HG03066 (cell line): Measurements from ENCODE around the gene ZNF699.
"Not testable (repeated sequence)": the region's sequence is repeated elsewhere in the genome, so short reads cannot be mapped to it uniquely, and the experiment has no call there.

ENCODE experiments used
- ATAC-seq: cut with Tn5 transposase; IDR thresholded peaks from one replicate; pipeline ENCODE4 v1.9.1; 2021; ENCODE audit warnings: low read depth; ENCODE audit not compliant: unreplicated experiment

ZNF699 gene

GRCh38 chr19:9309139-9309973 lies at the start of gene ZNF699:
Gene ZNF699, minus strand, starts transcription at chr19:9309838. Its CDS starts 4,719 bp downstream, at chr19:9305119.
- ATAC-seq: peak; percentile 89

GRCh38 chr19:9354651-9355050 lies 45.0 kb upstream of the ZNF699 start:
- no peak for ATAC-seq

- ATAC-seq: no peak
Measured at GRCh38 chr19:9353011-9353410, 43.4 kb upstream of the ZNF699 start.

- no peak for ATAC-seq
Measured at GRCh38 chr19:9352505-9352904, 42.9 kb upstream of the ZNF699 start.

GRCh38 chr19:9348671-9349070 lies 39.0 kb upstream of the ZNF699 start:
- no peak for ATAC-seq

- ATAC-seq: no peak
Measured at GRCh38 chr19:9348253-9348652, 38.6 kb upstream of the ZNF699 start.

- no peak for ATAC-seq
Measured at GRCh38 chr19:9345005-9345404, 35.4 kb upstream of the ZNF699 start.

GRCh38 chr19:9342610-9343304 lies 33.1 kb upstream of the ZNF699 start:
- no peak for ATAC-seq

GRCh38 chr19:9329999-9330398 lies 20.4 kb upstream of the ZNF699 start:
- ATAC-seq: no peak

GRCh38 chr19:9324584-9324962 lies 14.9 kb upstream of the ZNF699 start:
- ATAC-seq: no peak

- ATAC-seq: peak; percentile 89
Measured at GRCh38 chr19:9323919-9324583, 14.4 kb upstream of the ZNF699 start, which contains the start of gene ZNF559. Gene ZNF559, plus strand, starts transcription at chr19:9324179. Its CDS starts 14,371 bp downstream, at chr19:9338550.

GRCh38 chr19:9323557-9323918 lies 13.9 kb upstream of the ZNF699 start:
- ATAC-seq: peak; percentile 35

- not testable (repeated sequence) for ATAC-seq
Measured at GRCh38 chr19:9322201-9322600, 12.6 kb upstream of the ZNF699 start.

- ATAC-seq: not testable (repeated sequence)
Measured at GRCh38 chr19:9321756-9322155, 12.1 kb upstream of the ZNF699 start.

GRCh38 chr19:9321338-9321737 lies 11.7 kb upstream of the ZNF699 start:
- ATAC-seq: no peak

- no peak for ATAC-seq
Measured at GRCh38 chr19:9313756-9314155, 4.1 kb upstream of the ZNF699 start.

GRCh38 chr19:9309974-9310446 lies 372 bp upstream of the ZNF699 start:
- ATAC-seq: peak; percentile 43

- ATAC-seq: no peak
Measured at GRCh38 chr19:9308091-9308770, 1.4 kb downstream of the ZNF699 start.

GRCh38 chr19:9306443-9306842 lies 3.2 kb downstream of the ZNF699 start:
- no peak for ATAC-seq

GRCh38 chr19:9296336-9296735 lies 13.3 kb downstream of the ZNF699 start:
- no peak for ATAC-seq
